Measurements from ENCODE around the gene SMAP2.

The SMAP2 gene

DNA sequence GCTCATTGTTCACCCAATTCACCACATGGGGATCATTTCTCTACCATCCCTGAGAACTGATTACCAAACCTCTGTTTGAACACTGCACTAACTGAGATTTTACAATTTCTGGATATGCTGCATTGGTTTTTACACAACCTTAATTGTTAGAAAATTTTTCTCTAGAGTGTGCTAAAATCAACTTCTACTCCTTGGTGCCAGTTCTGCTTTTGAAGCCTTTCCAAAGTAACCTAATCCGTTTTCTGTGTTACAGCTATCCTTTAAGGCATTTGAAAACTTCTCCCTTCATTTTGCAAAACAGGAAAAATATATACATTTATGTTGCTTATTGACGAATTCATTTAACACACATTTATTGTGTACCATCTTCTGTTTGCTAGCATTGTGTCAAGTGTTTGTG lies 23.7 kb downstream of the SMAP2 start:
- TF ChIP-seq, protein P1, sequence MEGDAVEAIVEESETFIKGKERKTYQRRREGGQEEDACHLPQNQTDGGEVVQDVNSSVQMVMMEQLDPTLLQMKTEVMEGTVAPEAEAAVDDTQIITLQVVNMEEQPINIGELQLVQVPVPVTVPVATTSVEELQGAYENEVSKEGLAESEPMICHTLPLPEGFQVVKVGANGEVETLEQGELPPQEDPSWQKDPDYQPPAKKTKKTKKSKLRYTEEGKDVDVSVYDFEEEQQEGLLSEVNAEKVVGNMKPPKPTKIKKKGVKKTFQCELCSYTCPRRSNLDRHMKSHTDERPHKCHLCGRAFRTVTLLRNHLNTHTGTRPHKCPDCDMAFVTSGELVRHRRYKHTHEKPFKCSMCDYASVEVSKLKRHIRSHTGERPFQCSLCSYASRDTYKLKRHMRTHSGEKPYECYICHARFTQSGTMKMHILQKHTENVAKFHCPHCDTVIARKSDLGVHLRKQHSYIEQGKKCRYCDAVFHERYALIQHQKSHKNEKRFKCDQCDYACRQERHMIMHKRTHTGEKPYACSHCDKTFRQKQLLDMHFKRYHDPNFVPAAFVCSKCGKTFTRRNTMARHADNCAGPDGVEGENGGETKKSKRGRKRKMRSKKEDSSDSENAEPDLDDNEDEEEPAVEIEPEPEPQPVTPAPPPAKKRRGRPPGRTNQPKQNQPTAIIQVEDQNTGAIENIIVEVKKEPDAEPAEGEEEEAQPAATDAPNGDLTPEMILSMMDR (IDR thresholded peaks at IDR 0.05) = no peak

DNA sequence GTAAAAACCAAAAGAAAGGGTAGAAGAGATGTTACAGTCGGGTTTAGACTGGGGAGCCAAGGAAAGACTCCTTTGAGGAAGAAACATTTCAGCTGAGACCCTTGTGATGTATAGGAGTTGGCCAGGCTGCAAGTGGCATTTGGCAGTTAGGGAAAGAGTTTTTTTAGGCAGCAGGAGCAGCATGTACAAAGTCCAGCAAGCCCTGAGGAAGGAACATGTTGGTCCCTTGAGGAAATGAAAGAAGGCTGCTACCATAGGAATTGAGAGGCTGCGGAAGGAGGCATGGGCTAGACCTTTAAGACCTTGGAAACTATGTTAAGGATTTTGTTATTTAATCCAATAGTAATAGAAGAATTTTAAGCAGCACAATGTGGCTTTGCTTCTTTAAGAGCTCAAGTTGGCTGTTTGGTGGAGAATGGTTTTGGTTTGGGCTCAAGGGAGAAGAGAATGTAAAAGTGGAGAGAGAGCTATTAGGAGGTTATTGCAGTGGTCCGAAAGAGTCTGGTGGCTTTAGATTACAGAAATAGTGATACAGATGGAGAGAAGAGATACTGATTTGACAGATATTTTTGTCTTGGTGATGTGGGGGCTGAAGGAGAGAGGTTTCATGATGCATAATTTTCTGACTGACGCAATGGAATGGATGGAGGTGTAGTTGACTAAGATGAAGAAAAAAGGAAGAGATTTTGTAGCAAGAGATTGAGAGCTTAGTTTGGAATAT lies 26.6 kb downstream of the SMAP2 start:
- TF ChIP-seq, protein P1 (IDR thresholded peaks at IDR 0.05) = no peak

DNA sequence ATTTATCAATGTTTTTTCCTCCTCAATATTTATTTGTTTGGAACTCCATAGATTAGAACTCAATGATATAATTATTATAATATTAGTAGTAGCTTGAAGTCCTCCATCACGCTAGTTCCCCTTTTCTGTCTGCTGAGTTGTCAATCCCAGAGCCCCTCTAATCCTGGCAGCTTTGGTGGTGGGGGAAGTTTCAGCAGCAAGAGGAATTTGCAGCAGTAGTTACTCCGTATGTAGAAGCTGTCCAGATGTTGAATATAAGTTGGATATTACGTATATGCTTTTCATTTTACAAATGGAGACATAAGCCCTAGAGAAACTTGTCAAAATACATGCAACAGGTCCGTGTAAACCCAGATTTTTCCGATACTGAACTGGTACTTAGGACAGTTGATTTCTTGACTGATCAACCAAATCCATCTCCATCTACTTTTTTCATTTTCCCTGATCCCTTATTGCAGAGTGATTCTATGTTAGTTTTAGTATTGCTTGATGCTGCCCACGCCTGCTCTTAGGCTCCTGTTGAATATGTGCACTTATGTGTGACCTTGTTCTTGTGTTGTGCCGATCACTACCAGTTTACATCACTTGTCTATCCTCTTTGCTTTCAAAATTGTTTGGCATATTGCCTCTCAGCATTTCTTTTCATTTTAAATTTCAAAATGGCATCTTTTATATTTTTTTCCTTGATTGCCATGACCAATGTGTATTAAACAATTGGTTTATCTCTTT lies 28.1 kb downstream of the SMAP2 start:
- TF ChIP-seq, protein P1 (IDR thresholded peaks at IDR 0.05) = no peak

DNA sequence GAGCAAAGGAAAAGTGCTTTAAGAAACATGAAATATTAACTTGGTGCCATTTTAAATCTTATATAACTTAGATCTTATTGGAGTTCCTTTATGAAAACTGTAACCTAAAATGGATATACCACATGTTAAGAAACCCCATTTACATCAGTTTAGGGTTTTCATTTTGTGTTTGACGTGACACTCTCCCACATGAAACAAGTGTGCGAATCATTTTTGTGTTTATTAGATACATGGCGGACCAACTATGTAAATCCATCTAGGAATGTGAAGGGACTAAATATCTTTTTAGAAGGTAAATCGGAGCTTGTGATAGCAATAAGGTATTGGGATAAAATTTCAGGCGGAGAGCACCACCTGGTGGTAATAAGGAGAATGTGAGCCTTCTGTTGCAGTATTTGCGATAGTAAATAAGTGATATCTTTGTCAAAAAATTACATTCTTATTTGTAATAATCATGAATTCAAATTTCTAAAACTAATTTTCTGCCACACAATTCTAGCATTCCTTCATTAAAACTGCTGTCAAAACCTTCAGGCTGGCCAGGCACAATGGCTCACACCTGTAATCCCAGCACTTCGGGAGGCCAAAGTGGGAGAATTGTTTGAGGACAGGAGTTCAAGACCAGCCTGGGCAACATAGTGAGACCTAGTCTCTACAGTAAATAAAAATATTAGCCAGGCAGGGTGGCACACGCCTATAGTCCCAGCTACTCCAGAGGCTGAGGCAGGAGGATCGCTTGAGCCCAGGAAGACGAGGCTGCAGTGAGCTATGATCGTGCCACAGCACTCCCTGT lies 31.3 kb downstream of the SMAP2 start:
- TF ChIP-seq, protein P1 (IDR thresholded peaks at IDR 0.05) = peak; percentile 87

DNA sequence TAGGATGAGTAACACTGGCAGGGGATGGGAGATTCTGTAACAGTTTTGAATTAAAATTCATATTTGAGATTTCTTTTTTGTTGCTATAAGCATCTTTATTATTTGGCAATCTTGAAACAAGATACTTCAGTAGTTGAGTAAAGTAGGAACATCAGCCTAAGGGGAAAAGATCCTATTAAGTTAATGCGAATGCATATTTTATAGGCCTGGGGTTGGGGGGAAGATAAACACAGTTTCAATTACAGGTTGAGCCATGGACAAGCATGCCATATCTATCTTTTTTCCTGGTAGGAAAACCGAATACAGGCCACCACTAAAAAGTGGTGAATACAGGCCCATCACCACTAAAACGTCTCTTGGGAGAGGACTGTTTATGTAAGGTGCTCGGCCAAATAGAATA lies 32.3 kb downstream of the SMAP2 start:
- TF ChIP-seq, protein P1 (IDR thresholded peaks at IDR 0.05) = no peak

DNA sequence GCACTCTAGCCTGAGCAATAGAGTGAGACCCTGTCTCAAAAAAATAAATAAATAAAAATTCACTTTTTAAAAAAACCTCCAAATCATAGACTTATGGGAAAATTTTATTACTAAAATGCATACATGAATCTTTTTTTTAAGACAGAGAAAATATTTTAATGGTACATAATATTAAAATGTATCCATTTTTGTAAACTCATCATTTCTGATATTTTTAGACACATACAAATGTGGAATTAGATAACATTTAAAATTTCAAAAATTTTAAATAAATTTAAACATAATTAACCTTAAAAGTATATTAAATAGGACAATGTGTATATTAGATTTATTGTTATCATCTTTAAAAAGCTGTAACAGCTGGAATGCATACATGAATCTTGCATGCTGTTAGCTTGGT lies 33.9 kb downstream of the SMAP2 start:
- TF ChIP-seq, protein P1 (IDR thresholded peaks at IDR 0.05) = no peak

DNA sequence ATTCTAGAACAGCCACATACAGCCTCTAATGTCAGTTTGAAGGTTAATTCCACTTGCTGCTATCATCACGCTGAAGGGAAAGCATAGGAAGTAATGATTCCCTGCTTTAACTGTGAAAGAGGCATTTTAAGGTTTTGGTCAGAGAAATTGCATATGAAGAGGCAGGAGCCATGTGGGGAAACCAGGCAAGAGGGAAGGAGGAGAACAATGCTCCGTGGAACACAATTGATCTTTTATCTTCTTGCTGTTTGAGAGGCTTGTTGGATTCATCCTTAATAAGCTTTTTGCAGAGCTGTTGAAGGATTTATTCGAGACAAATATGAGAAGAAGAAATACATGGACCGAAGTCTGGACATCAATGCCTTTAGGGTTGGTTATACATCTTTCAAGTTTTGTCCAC lies 35.9 kb downstream of the SMAP2 start:
- TF ChIP-seq, protein P1 (IDR thresholded peaks at IDR 0.05) = no peak
